Calu3 (cell line): ENCODE data around the gene RING1. TPM values are rescaled to one million over a fixed set of nuclear protein-coding genes. Genes with fewer than 3 reads are reported as not detected.

Experiments used
- BruUV-seq: library from RNA; stranded (reverse); fragments of 400-500 nt; replicated peaks from 2 replicates; lab custom pipeline; 2021; lab: Mats Ljungman, UMichigan
- CTCF ChIA-PET: fragments of 300-600 bp; sonication (Branson Sonifier 250); formaldehyde crosslinking; loops from one replicate; lab custom pipeline; 2022; ENCODE audit warnings: antibody characterized with exemption; lab: Charles Lee
- DNase-seq: peaks from one replicate; pipeline ENCODE4 v3.0.0; 2022
- H3K27ac Mint-ChIP-seq: one replicate; pipeline ENCODE4 v1.8.0; 2022; ENCODE audit warnings: mixed read lengths; ENCODE audit not compliant: unreplicated experiment
- H3K27me3 Mint-ChIP-seq: one replicate; pipeline ENCODE4 v1.8.0; 2022; ENCODE audit warnings: mixed read lengths; ENCODE audit not compliant: unreplicated experiment
- H3K36me3 Mint-ChIP-seq: one replicate; pipeline ENCODE4 v1.8.0; 2022; ENCODE audit warnings: mild to moderate bottlenecking, moderate library complexity, mixed read lengths; ENCODE audit not compliant: insufficient read depth, unreplicated experiment
- H3K4me1 Mint-ChIP-seq: one replicate; pipeline ENCODE4 v1.8.0; 2022; ENCODE audit warnings: mild to moderate bottlenecking, low read depth, mixed read lengths; ENCODE audit not compliant: unreplicated experiment
- H3K4me3 Mint-ChIP-seq: one replicate; pipeline ENCODE4 v1.8.0; 2022; ENCODE audit warnings: mild to moderate bottlenecking, low read depth, moderate library complexity, mixed read lengths; ENCODE audit not compliant: unreplicated experiment
- H3K9me3 Mint-ChIP-seq: one replicate; pipeline ENCODE4 v1.8.0; 2022; ENCODE audit warnings: low read depth, mixed read lengths; ENCODE audit not compliant: unreplicated experiment
- CTCF ChIP-seq: fragments of 200-600 bp; IDR thresholded peaks from one replicate; pipeline ENCODE4 v1.8.0; 2022; ENCODE audit warnings: antibody characterized with exemption; ENCODE audit not compliant: unreplicated experiment
- intact Hi-C: fragments of 100-400 bp; cut with micrococcal nuclease; formaldehyde crosslinking; loops from one replicate; pipeline ENCODE4 v1.10.0; 2022; ENCODE audit not compliant: unreplicated experiment
- microRNA-seq: library from miRNA; unstranded; fragments of <30 nt; microRNA quantifications from one replicate; pipeline ENCODE4 v1.2.0, GENCODE V29; 2022
- total RNA-seq: library from RNA; stranded (reverse); gene quantifications from 2 replicates; pipeline ENCODE4 v1.2.3, GENCODE V29; 2022

Gene RING1
- total RNA-seq, 1 experiment from 2014 or later: 53.9 TPM

GRCh38 chr6:33254591-33254990, 46.3 kb downstream of the RING1 start:
- no peak overlapping the region for H3K27ac Mint-ChIP-seq
- H3K4me3 Mint-ChIP-seq: no peak overlapping the region
- H3K4me1 Mint-ChIP-seq: peaks cover 12% of the 10 kb centered on the region
- CTCF ChIA-PET: interaction anchor here (0.6 kb wide), 1 partner anchor 23 kb away, joined by 10 read pairs; no protein-coding TSS in a partner anchor
- intact Hi-C loops: no loop called here
- H3K27me3 Mint-ChIP-seq: no peaks in the 10 kb centered on the region
- H3K36me3 Mint-ChIP-seq: peaks cover 48% of the 10 kb centered on the region
- no peak for DNase-seq
- no peak for TF ChIP-seq CTCF
- H3K9me3 Mint-ChIP-seq: no peaks in the 10 kb centered on the region
- no TSS peak for BruUV-seq

- no peak for TF ChIP-seq CTCF
- CTCF ChIA-PET: no interaction called here
- peaks cover 10% of the 10 kb centered on the region for H3K4me1 Mint-ChIP-seq
- H3K27me3 Mint-ChIP-seq: no peaks in the 10 kb centered on the region
- H3K9me3 Mint-ChIP-seq: no peaks in the 10 kb centered on the region
- intact Hi-C loops: no loop called here
- DNase-seq: no peak
- H3K27ac Mint-ChIP-seq: no peak overlapping the region
- BruUV-seq: no TSS peak
- no peak overlapping the region for H3K4me3 Mint-ChIP-seq
- H3K36me3 Mint-ChIP-seq: peaks cover 40% of the 10 kb centered on the region
Observed at GRCh38 chr6:33259032-33259431, 50.7 kb downstream of the RING1 start.

Small RNA genes lying within 50 kb of the gene (microRNA-seq; reads per million reads assigned to microRNA genes)
- 15.1 reads per million, percentile 40 among the genes with 10 or more reads in this experiment for gene MIR219A1

Other genes with a start within 250 kb of the RING1 start
- gene BRD2, start 239.9 kb upstream of the RING1 start, total RNA-seq: 351 and 356 TPM in 2 replicates
- gene HLA-DOA, start 198.9 kb upstream of the RING1 start, total RNA-seq: 1.7 and 4.1 TPM in 2 replicates
- gene HLA-DPA1, start 134.9 kb upstream of the RING1 start, total RNA-seq: 29.2 and 46.4 TPM in 2 replicates
- gene HLA-DPB1, start 132.5 kb upstream of the RING1 start, total RNA-seq: 12.0 and 18.3 TPM in 2 replicates
- 1.8 TPM in 2 replicates for gene COL11A2, start 16.0 kb upstream of the RING1 start, total RNA-seq
- 78.2 and 78.3 TPM in 2 replicates for gene RXRB, start 7.8 kb upstream of the RING1 start, total RNA-seq
- gene SLC39A7, start 7.6 kb upstream of the RING1 start, total RNA-seq: 188 and 201 TPM in 2 replicates
- 40.4 and 41.7 TPM in 2 replicates for gene HSD17B8, start 3.8 kb upstream of the RING1 start, total RNA-seq
- gene VPS52, start 63.4 kb downstream of the RING1 start, total RNA-seq: 99.7 and 104 TPM in 2 replicates
- gene RPS18, start 63.6 kb downstream of the RING1 start, total RNA-seq: 2,667 and 2,688 TPM in 2 replicates
- 18.2 and 21.6 TPM in 2 replicates for gene B3GALT4, start 68.6 kb downstream of the RING1 start, total RNA-seq
- 124 and 125 TPM in 2 replicates for gene WDR46, start 80.7 kb downstream of the RING1 start, total RNA-seq
- gene PFDN6, start 81.1 kb downstream of the RING1 start, total RNA-seq: 141 and 168 TPM in 2 replicates
- 138 and 154 TPM in 2 replicates for gene RGL2, start 90.4 kb downstream of the RING1 start, total RNA-seq
- 443 and 488 TPM in 2 replicates for gene TAPBP, start 105.6 kb downstream of the RING1 start, total RNA-seq
- 22.6 and 26.4 TPM in 2 replicates for gene ZBTB22, start 109.2 kb downstream of the RING1 start, total RNA-seq
- 86.3 and 86.6 TPM in 2 replicates for gene DAXX, start 114.5 kb downstream of the RING1 start, total RNA-seq
- 105 and 140 TPM in 2 replicates for gene KIFC1, start 183.3 kb downstream of the RING1 start, total RNA-seq
- gene PHF1, start 202.5 kb downstream of the RING1 start, total RNA-seq: 62.4 and 68.3 TPM in 2 replicates
- gene CUTA, start 209.6 kb downstream of the RING1 start, total RNA-seq: 170 and 172 TPM in 2 replicates
- 18.8 and 24.9 TPM in 2 replicates for gene SYNGAP1, start 211.6 kb downstream of the RING1 start, total RNA-seq
- gene ZBTB9, start 246.1 kb downstream of the RING1 start, total RNA-seq: 18.1 and 20.0 TPM in 2 replicates